AG04449 (cell line): Measurements from ENCODE around the gene PTPN7.

Experiments used
- CTCF ChIA-PET: fragments of 350-600 bp; formaldehyde crosslinking; extraction: SDS; loops from one replicate; lab custom pipeline; 2021; ENCODE audit warnings: antibody characterized with exemption; lab: Yijun Ruan, JAX
- POLR2A ChIA-PET: fragments of 400-600, 350-600 bp; formaldehyde crosslinking; extraction: SDS; loops from one replicate; lab custom pipeline; 2020; ENCODE audit warnings: antibody characterized with exemption, inconsistent platforms; lab: Yijun Ruan, JAX
- DNase-seq: peaks from one replicate; pipeline ENCODE4 v3.0.0-alpha.2; 2010; ENCODE audit warnings: low read depth, low spot score
- H3K4me3 ChIP-seq: 2 replicates; pipeline ENCODE4 v1.5.1; 2011; ENCODE audit warnings: low read depth, mild to moderate bottlenecking, control low read depth, low read length
- CTCF ChIP-seq: IDR thresholded peaks from one replicate; pipeline ENCODE4 v1.5.1; 2011; ENCODE audit warnings: mild to moderate bottlenecking, moderate library complexity, low read length, control low read depth, inconsistent platforms; ENCODE audit not compliant: insufficient read depth; ENCODE audit errors: missing control alignments

PTPN7 gene

GRCh38 chr1:202104073-202104472 lies 56.3 kb downstream of the PTPN7 start:
- CTCF ChIA-PET: interaction anchor here (1.0 to 7.3 kb wide), 4 partner anchors 13 to 104 kb away, joined by 3 to 67 read pairs (median 16); partner anchors contain the start of gene GPR37L1
- no peak for DNase-seq
- TF ChIP-seq CTCF: no peak
- H3K4me3 ChIP-seq: no peak overlapping the region
- POLR2A ChIA-PET: no interaction called here

- TF ChIP-seq CTCF: no peak
- ChIA-PET POLR2A (no interaction called here), CTCF (interaction anchor here (0.8 to 1.9 kb wide), 3 partner anchors 34 to 102 kb away, joined by 3 to 7 read pairs (median 4); no protein-coding TSS in a partner anchor)
- no peak overlapping the region for H3K4me3 ChIP-seq
- DNase-seq: no peak
Measured at GRCh38 chr1:202101184-202101583, 59.2 kb downstream of the PTPN7 start.
